GM06990 (cell line): Measurements from ENCODE around the gene TNNI3.

Source experiments
- DNase-seq: peaks from one replicate; pipeline ENCODE4 v3.0.0-alpha.2; 2011; ENCODE audit not compliant: insufficient read length; ENCODE audit errors: extremely low read depth
- H3K27me3 ChIP-seq: replicated peaks from 2 replicates; pipeline ENCODE4 v1.6.0; 2011; ENCODE audit warnings: low read length; ENCODE audit not compliant: control insufficient read depth, insufficient read depth
- H3K36me3 ChIP-seq: 2 replicates; pipeline ENCODE4 v1.5.1; 2011; ENCODE audit warnings: low read length; ENCODE audit not compliant: control insufficient read depth, insufficient read depth
- H3K4me3 ChIP-seq: replicated peaks from 2 replicates; pipeline ENCODE4 v1.5.1; 2011; ENCODE audit warnings: low read depth, mild to moderate bottlenecking, control low read depth, low read length
- TF ChIP-seq, protein P1 (sequence below): IDR thresholded peaks from 2 replicates; pipeline ENCODE4 v1.5.1; 2011; ENCODE audit warnings: low read length, control low read depth, mild to moderate bottlenecking, inconsistent platforms; ENCODE audit not compliant: insufficient read depth, poor library complexity, severe bottlenecking

TNNI3 gene

DNA sequence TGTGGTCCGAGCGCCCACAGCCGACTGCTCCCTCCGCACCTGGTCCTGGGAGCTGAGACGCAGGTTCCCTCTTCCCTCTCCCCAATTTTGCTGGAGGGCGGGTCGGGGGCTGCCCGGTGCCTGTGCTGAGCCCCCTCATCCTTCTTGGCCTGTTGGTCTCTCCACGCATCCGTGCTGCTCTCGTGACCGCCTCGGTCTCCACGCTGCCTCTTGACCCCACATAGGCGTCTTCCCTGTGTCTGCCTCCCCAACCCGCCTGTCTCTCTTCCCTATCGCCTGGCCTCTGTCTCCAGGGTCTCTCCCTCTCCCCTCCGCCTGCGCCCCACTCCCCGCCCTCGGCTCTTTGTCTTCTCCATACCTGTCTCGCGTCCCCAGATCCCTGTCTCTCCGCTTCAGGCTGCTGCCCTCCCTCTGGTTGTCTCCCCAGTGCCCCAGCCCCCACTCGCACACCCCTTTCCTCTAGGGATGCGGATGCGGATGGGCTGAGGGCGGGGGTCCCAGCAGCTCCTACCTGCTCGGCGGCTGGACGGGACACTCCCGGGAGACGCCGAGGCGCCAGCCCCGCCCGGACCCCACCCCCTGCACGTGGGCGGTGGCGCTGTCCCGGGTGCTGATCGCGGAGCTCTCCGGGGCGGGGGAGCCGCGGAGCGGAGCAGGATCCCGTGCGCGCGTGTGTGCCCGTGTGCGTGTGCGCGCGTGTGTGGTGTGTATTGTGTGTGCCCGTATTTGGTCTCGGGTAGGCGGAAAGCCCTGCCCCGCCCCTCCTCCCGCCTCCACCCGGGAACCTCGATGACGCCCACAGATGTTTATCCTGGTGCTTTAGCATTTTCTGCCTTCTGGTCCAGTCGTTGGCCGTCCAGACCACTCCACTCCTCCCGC is 22.3 kb upstream of the TNNI3 start, which contains the start of gene SYT5:
TSS of gene SYT5 (minus strand) at position 684 of the 879 bp plus-strand sequence. CDS start 1,248 bp downstream, outside the sequence.
- TF ChIP-seq, protein P1, sequence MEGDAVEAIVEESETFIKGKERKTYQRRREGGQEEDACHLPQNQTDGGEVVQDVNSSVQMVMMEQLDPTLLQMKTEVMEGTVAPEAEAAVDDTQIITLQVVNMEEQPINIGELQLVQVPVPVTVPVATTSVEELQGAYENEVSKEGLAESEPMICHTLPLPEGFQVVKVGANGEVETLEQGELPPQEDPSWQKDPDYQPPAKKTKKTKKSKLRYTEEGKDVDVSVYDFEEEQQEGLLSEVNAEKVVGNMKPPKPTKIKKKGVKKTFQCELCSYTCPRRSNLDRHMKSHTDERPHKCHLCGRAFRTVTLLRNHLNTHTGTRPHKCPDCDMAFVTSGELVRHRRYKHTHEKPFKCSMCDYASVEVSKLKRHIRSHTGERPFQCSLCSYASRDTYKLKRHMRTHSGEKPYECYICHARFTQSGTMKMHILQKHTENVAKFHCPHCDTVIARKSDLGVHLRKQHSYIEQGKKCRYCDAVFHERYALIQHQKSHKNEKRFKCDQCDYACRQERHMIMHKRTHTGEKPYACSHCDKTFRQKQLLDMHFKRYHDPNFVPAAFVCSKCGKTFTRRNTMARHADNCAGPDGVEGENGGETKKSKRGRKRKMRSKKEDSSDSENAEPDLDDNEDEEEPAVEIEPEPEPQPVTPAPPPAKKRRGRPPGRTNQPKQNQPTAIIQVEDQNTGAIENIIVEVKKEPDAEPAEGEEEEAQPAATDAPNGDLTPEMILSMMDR: no peak
- Histone ChIP-seq H3K4me3 (peak within 1 kb of the TSS; percentile 35), H3K27me3 (no peaks in the 10 kb centered on the region; the same call in none of the 2 replicates), H3K36me3 (no peaks in the 10 kb centered on the region)
- peak; percentile 47 for DNase-seq

DNA sequence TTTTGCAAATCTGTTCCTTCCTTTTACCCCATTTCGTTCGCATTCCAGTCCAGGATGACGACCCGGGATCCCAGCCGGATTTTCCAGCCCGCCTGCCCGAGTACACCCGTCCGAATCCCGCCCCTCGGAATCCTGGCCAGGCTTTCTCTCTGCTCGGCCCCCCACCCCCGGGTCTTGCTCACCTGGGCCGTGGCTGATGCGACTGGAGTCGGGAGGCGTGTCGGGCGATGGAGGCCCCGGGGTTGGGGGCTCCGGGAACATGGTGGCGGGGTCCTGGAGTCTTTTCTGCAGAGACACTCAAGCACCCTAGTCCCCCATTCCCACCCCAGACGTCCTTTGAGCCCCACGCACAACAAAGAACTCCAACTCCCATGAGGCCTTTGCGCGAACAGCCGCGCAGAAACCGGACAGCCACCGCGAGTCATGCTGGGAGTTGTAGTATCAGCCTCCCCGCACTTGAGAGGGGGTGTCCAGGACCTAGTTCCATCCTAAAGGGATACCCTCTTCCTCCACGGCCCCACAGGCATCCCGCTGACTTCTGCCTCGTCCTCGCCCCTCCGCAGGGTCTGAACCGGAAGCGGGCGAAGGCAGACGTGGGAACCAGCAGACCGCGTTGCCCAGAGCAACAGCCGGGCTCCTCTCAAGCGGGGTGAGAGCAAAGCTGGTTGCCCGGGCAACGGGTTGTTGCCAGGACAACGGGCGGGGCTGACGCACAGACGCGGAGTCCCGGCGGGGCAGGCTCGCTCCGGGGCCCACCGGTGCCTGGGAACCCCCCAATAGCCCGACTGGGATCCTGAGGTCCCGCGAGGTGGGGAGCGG is 21.5 kb upstream of the TNNI3 start:
- TF ChIP-seq, protein P1: no peak
- Histone ChIP-seq H3K27me3 (no peaks in the 10 kb centered on the region; the same call in none of the 2 replicates), H3K36me3 (no peaks in the 10 kb centered on the region), H3K4me3 (peak overlapping the region; percentile 35)
- DNase-seq: peak; percentile 91

- Histone ChIP-seq H3K36me3 (no peaks in the 10 kb centered on the region), H3K27me3 (no peaks in the 10 kb centered on the region; the same call in none of the 2 replicates), H3K4me3 (no peak overlapping the region)
- no peak for DNase-seq
- TF ChIP-seq, protein P1: no peak
These were observed 18.5 kb upstream of the TNNI3 start for GRCh38 chr19:55176076-55176475.

DNA sequence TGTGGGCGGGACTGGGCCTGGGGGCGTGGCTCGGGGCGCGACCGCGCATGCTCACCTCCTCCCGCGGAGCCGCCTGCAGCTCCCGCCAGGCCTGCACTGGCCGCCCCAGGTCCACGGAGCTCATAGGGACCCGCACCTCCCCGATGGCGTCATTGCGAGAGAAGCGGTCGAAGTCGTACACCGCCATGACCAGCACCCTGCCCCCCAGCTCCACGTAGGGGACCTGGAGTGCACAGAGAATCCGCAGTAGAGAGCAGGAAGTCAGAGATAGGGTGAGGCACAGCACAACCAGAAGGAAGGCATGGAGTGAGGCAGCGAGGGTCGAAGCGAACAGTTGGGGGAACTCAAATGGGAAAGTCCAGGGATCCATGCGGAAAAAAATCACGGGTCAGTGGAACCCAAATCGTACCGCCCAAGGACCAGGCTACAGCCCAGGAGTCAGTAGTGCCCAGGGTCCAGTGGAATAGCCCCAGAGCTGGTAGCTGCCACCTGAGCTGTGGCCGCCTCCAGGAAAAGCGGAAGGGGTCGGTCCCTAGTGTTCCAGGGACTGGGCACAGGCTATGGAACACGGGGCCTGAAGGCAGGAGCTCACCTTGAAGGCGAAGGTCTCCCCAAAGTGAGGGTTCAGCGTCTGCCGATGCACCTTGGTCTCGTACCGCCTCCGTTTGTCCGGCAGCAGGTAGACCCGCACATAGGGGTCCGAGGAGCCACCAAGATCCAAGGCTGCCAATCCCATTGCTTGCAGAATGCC is 17.8 kb upstream of the TNNI3 start:
- TF ChIP-seq, protein P1: no peak
- Histone ChIP-seq H3K36me3 (no peaks in the 10 kb centered on the region), H3K27me3 (no peaks in the 10 kb centered on the region; the same call in none of the 2 replicates), H3K4me3 (no peak overlapping the region)
- no peak for DNase-seq

DNA sequence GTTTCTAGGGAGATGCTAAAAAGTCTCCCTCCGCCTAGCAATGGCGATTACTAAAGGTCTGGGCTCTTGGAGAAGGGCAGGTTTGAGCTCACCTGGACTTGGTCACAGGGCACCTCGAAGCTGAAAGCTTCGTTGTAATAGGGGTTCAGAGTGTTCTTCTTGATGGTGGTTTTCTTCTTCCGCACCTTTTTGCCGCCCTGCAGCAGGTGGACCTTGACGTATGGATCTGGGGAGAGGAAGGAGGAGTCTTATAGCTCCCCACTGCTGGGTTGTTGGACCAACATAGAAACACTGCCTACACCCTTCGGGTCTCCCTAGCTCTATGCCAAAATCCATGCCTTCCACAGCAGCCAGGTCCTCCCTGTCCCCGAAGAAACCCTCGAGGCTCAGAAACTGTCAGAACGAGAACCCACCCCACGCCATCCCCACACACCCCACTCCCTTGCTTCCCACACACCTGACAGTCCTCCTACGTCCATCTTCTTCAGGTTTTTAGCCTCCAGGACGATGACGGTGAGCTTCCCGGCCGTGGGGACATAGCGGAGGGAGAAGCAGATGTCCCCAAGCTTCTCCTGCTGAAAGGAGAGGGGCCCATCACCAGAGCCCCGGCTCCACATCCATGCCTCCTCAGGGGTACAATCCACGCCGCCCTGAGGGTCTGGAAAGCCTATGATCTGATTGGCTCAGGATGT is 17.0 kb upstream of the TNNI3 start:
- DNase-seq: no peak
- H3K36me3 ChIP-seq: no peaks in the 10 kb centered on the region
- H3K27me3 ChIP-seq: no peaks in the 10 kb centered on the region; the same call in none of the 2 replicates
- TF ChIP-seq, protein P1: no peak
- H3K4me3 ChIP-seq: no peak overlapping the region
